Measurements from ENCODE around the gene CCL15. TPM values are rescaled to one million over a fixed set of nuclear protein-coding genes. Genes with fewer than 3 reads are reported as not detected.

The CCL15 gene
- total and polyA plus RNA-seq, 3 donors from 2014 or later: 0.87 TPM; not detected in 2

- no peak overlapping the region for H3K27ac ChIP-seq
- intact Hi-C loops (cut with DNase I; ENCODE audit: low total_unique reads): no loop called here
- no peaks in the 10 kb centered on the region for H3K36me3 ChIP-seq (ENCODE audit: low read depth, missing control alignments)
- H3K4me1 ChIP-seq: no peaks in the 10 kb centered on the region
- 77 to 98% methylated on average over 7 of the region's 7 CpGs for WGBS, 2 donors
- DNase-seq: no peak
- H3K9me3 ChIP-seq: no peaks in the 10 kb centered on the region
- H3K27me3 ChIP-seq: no peaks in the 10 kb centered on the region
- H3K4me3 ChIP-seq: no peak overlapping the region
- no peak for TF ChIP-seq CTCF (IDR thresholded peaks at IDR 0.05)
- no peak for TF ChIP-seq POLR2A (IDR thresholded peaks at IDR 0.05)
These were observed 23.8 kb downstream of the CCL15 start for GRCh38 chr17:35977509-35977908.

- Histone ChIP-seq H3K27me3 (no peaks in the 10 kb centered on the region), H3K36me3 (ENCODE audit: low read depth, missing control alignments) (no peaks in the 10 kb centered on the region), H3K27ac (no peak overlapping the region), H3K4me1 (no peaks in the 10 kb centered on the region), H3K9me3 (no peaks in the 10 kb centered on the region), H3K4me3 (no peak overlapping the region)
- TF ChIP-seq CTCF (IDR thresholded peaks at IDR 0.05) (no peak), POLR2A (IDR thresholded peaks at IDR 0.05) (no peak)
- 59 to 65% methylated on average over 9 to 10 of the region's 10 CpGs for WGBS, 2 donors
- no peak for DNase-seq
- intact Hi-C loops (cut with DNase I; ENCODE audit: low total_unique reads): no loop called here
These were observed 27.8 kb downstream of the CCL15 start for GRCh38 chr17:35973333-35974260.

- no peaks in the 10 kb centered on the region for H3K36me3 ChIP-seq (ENCODE audit: low read depth, missing control alignments)
- H3K27ac ChIP-seq: no peak overlapping the region
- no peak overlapping the region for H3K4me3 ChIP-seq
- H3K27me3 ChIP-seq: no peaks in the 10 kb centered on the region
- H3K4me1 ChIP-seq: no peaks in the 10 kb centered on the region
- H3K9me3 ChIP-seq: no peaks in the 10 kb centered on the region
- intact Hi-C loops (cut with DNase I; ENCODE audit: low total_unique reads): no loop called here
- WGBS, 2 donors: 82 to 88% methylated on average over 4 of the region's 4 CpGs
- no peak for DNase-seq
- TF ChIP-seq CTCF (IDR thresholded peaks at IDR 0.05): no peak
- no peak for TF ChIP-seq POLR2A (IDR thresholded peaks at IDR 0.05)
These were observed 28.4 kb downstream of the CCL15 start for GRCh38 chr17:35972945-35973332.

GRCh38 chr17:35972535-35972934, 28.8 kb downstream of the CCL15 start:
- no peak for TF ChIP-seq CTCF (IDR thresholded peaks at IDR 0.05)
- Histone ChIP-seq H3K4me1 (no peaks in the 10 kb centered on the region), H3K27me3 (no peaks in the 10 kb centered on the region), H3K9me3 (no peaks in the 10 kb centered on the region), H3K36me3 (ENCODE audit: low read depth, missing control alignments) (no peaks in the 10 kb centered on the region), H3K27ac (no peak overlapping the region), H3K4me3 (no peak overlapping the region)
- DNase-seq: no peak
- 86 to 96% methylated on average over 6 of the region's 6 CpGs for WGBS, 2 donors
- intact Hi-C loops (cut with DNase I; ENCODE audit: low total_unique reads): no loop called here

- TF ChIP-seq CTCF (IDR thresholded peaks at IDR 0.05) (no peak), POLR2A (IDR thresholded peaks at IDR 0.05) (no peak)
- no peak for DNase-seq
- 59 to 76% methylated on average over 1 of the region's 1 CpG for WGBS, 2 donors
- Histone ChIP-seq H3K36me3 (ENCODE audit: low read depth, missing control alignments) (no peaks in the 10 kb centered on the region), H3K4me1 (no peaks in the 10 kb centered on the region), H3K27me3 (no peaks in the 10 kb centered on the region), H3K9me3 (no peaks in the 10 kb centered on the region), H3K27ac (no peak overlapping the region), H3K4me3 (no peak overlapping the region)
- intact Hi-C loops (cut with DNase I; ENCODE audit: low total_unique reads): no loop called here
These were observed 29.3 kb downstream of the CCL15 start for GRCh38 chr17:35972066-35972465.

Measured in testis (tissue), 3 donors.